Smooth muscle cell (in vitro differentiated cells): Measurements from ENCODE around the gene SDC1. TPM values are rescaled to one million over a fixed set of nuclear protein-coding genes. Genes with fewer than 3 reads are reported as not detected.
A peak's percentile ranks its signal among the peaks of the same experiment; 100 is the strongest.

Experiments
- DNase-seq: peaks from one replicate; lab custom pipeline; 2025; ENCODE audit not compliant: unreplicated experiment; lab: John Stamatoyannopoulos, UW
- H2AFZ ChIP-seq: fragments of 200-600 bp; sonication (generic); 2 replicates; pipeline ENCODE4 v1.6.0; 2016; ENCODE audit warnings: antibody characterized with exemption, low read depth, mild to moderate bottlenecking
- H3F3A ChIP-seq: fragments of 200-600 bp; sonication (generic); 2 replicates; pipeline ENCODE4 v1.6.0; 2017; ENCODE audit warnings: antibody characterized with exemption, low read depth
- H3K27ac ChIP-seq: fragments of 200-600 bp; sonication (generic); 2 replicates; pipeline ENCODE4 v1.5.1; 2016; ENCODE audit warnings: low read depth, mild to moderate bottlenecking
- H3K27me3 ChIP-seq: fragments of 200-600 bp; sonication (generic); 2 replicates; pipeline ENCODE4 v1.6.1; 2016; ENCODE audit warnings: low read depth, mild to moderate bottlenecking
- H3K36me3 ChIP-seq: fragments of 200-600 bp; sonication (generic); 2 replicates; pipeline ENCODE4 v1.5.1; 2016; ENCODE audit warnings: low read depth
- H3K4me1 ChIP-seq: fragments of 200-600 bp; sonication (generic); 2 replicates; pipeline ENCODE4 v1.5.1; 2016; ENCODE audit warnings: low read depth
- H3K4me2 ChIP-seq: fragments of 200-600 bp; sonication (generic); 2 replicates; pipeline ENCODE4 v1.6.0; 2016; ENCODE audit warnings: mild to moderate bottlenecking
- H3K4me3 ChIP-seq: fragments of 200-600 bp; sonication (generic); 2 replicates; pipeline ENCODE4 v1.5.1; 2016; ENCODE audit warnings: mild to moderate bottlenecking
- H3K79me2 ChIP-seq: fragments of 200-600 bp; sonication (generic); 2 replicates; pipeline ENCODE4 v1.6.0; 2016; ENCODE audit warnings: low read depth, mild to moderate bottlenecking
- H3K9ac ChIP-seq: fragments of 200-600 bp; sonication (generic); 2 replicates; pipeline ENCODE4 v1.6.0; 2016; ENCODE audit warnings: low read depth
- H3K9me3 ChIP-seq: fragments of 200-600 bp; sonication (generic); replicated peaks from 2 replicates; pipeline ENCODE4 v1.5.1; 2016; ENCODE audit warnings: low read depth
- H4K20me1 ChIP-seq: fragments of 200-600 bp; sonication (generic); 2 replicates; pipeline ENCODE4 v1.6.0; 2016; ENCODE audit warnings: low read depth
- WGBS: methylation state at CpG from one replicate; pipeline ENCODE4 v1.1.7; 2016; ENCODE audit warnings: low lambda C conversion rate; 5-methylcytosine and 5-hydroxymethylcytosine counted together
- polyA plus RNA-seq: library from polyadenylated mRNA; unstranded; fragments of >200 nt; fragmentation: Nextera tagmentation; extraction: Ambion mirVana; gene quantifications from 2 replicates; pipeline ENCODE4 v1.2.1, GENCODE V29; 2016
- total RNA-seq: library from RNA; depleted of rRNA; stranded (reverse); fragments of >200 nt; gene quantifications from 2 replicates; pipeline ENCODE4 v1.2.3, GENCODE V29; 2014
- TF ChIP-seq, protein P1 (sequence below): fragments of 200-600 bp; sonication (generic); IDR thresholded peaks from 2 replicates; pipeline ENCODE4 v1.5.1; 2017; ENCODE audit warnings: borderline replicate concordance, mild to moderate bottlenecking, antibody characterized with exemption; ENCODE audit not compliant: insufficient read depth, poor library complexity, severe bottlenecking

Gene SDC1
- total and polyA plus RNA-seq, 2 experiments from 2014 or later, result 61.0 to 88.1 TPM

DNA sequence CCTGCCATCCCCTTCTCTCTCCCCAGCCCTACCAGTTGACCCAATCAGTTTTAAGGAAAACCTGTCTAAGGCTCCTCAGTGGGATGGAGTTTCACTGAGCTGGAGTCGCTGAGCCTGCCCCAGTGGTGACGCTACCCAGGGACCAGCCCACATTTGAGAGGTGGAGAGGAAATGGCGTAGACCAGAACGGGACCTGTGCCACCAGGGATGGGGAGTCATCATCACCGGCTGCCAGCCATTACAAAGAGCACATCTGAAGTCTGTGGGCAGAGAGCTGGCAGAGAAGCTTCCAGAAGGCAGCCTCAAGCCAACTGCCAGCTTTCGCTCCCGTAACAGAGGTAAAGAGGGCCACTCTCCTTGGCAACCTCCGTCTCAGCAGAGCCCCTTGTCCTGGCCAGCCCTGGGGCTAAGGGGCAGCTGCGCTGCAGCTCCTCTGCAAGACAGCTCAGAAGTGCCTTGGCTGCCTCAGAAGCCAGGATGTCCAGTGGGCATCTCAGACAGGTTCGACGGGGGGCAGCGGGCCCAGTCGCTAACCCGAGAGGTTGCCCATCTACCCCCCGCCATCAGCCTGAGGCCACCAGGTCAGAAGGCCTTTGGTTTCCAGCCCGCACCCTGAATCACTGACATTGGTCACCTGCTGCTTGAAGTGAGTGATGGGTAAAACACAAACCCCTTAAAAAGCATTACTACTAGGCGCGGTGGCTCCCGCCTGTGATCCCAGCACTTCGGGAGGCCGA is 15.4 kb downstream of the SDC1 start:
- no peaks in the 10 kb centered on the region for H3K79me2 ChIP-seq
- no peaks in the 10 kb centered on the region for H3K9me3 ChIP-seq
- H3F3A ChIP-seq, result no peaks in the 10 kb centered on the region
- H3K27me3 ChIP-seq, result no peaks in the 10 kb centered on the region
- peak overlapping the region; percentile 47 for H3K27ac ChIP-seq
- DNase-seq, result no peak
- no peak overlapping the region for H3K9ac ChIP-seq
- no peak overlapping the region for H2AFZ ChIP-seq
- H3K4me1 ChIP-seq, result peaks cover 15% of the 10 kb centered on the region
- 93% methylated on average over 21 of the region's 21 CpGs for WGBS
- H3K36me3 ChIP-seq, result no peaks in the 10 kb centered on the region
- H3K4me2 ChIP-seq, result no peak overlapping the region
- H3K4me3 ChIP-seq, result no peak overlapping the region
- H4K20me1 ChIP-seq, result peaks cover 5% of the 10 kb centered on the region
- TF ChIP-seq, protein P1, sequence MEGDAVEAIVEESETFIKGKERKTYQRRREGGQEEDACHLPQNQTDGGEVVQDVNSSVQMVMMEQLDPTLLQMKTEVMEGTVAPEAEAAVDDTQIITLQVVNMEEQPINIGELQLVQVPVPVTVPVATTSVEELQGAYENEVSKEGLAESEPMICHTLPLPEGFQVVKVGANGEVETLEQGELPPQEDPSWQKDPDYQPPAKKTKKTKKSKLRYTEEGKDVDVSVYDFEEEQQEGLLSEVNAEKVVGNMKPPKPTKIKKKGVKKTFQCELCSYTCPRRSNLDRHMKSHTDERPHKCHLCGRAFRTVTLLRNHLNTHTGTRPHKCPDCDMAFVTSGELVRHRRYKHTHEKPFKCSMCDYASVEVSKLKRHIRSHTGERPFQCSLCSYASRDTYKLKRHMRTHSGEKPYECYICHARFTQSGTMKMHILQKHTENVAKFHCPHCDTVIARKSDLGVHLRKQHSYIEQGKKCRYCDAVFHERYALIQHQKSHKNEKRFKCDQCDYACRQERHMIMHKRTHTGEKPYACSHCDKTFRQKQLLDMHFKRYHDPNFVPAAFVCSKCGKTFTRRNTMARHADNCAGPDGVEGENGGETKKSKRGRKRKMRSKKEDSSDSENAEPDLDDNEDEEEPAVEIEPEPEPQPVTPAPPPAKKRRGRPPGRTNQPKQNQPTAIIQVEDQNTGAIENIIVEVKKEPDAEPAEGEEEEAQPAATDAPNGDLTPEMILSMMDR, result no peak

DNA sequence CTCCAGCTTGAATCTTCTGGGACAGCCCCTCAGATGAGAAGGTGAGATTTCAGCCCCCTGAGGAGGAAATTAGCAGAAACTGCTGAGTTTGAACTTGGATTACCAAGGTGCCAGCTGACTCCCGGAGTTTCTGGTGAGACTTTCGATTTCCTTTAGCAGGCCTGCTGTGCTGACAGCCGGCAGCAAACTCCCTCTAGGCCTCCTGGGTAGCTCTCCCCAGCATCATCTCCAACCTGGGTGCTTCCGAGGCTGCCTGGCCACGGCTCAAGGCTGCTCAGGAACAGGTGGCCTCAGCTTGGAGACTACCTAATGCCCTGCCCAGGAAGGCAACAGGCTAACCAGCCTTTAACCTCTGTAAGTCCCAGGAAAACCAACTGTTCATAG is 16.5 kb downstream of the SDC1 start:
- Histone ChIP-seq H3F3A (no peaks in the 10 kb centered on the region), H2AFZ (no peak overlapping the region), H4K20me1 (peaks cover 5% of the 10 kb centered on the region), H3K79me2 (no peaks in the 10 kb centered on the region), H3K27me3 (no peaks in the 10 kb centered on the region), H3K27ac (peak overlapping the region; percentile 47), H3K9me3 (no peaks in the 10 kb centered on the region), H3K4me3 (no peak overlapping the region), H3K4me1 (peaks cover 14% of the 10 kb centered on the region), H3K9ac (no peak overlapping the region), H3K4me2 (peak overlapping the region; percentile 36), H3K36me3 (no peaks in the 10 kb centered on the region)
- no peak for DNase-seq
- TF ChIP-seq, protein P1, result no peak
- WGBS, result 39% methylated on average over 5 of the region's 5 CpGs

DNA sequence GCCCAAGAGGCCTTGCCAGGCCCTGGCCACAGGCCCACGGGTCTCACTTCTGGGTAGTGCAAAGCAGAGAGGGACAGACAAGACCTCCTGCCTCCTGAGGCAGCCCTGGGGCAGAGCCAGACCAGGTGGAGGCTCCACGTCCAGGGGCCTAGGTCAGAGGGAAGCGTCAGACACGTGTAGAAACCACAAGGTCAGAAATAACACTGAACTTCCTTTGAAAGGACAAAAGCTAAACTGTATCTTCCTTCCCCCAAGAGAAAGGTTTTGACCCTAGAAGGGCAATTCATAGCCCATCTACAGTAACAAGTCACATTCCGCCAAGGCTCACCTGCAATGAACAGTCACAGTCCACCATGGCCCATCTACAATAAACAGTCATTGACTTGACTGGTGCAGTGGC is 17.9 kb downstream of the SDC1 start:
- Histone ChIP-seq H3K9ac (no peak overlapping the region), H3K9me3 (no peaks in the 10 kb centered on the region), H3K4me2 (no peak overlapping the region), H3K27ac (no peak overlapping the region), H3F3A (no peaks in the 10 kb centered on the region), H4K20me1 (peaks cover 5% of the 10 kb centered on the region), H2AFZ (no peak overlapping the region), H3K4me3 (no peak overlapping the region), H3K27me3 (no peaks in the 10 kb centered on the region), H3K4me1 (peaks cover under 1% of the 10 kb centered on the region), H3K79me2 (no peaks in the 10 kb centered on the region), H3K36me3 (no peaks in the 10 kb centered on the region)
- 85% methylated on average over 5 of the region's 5 CpGs for WGBS
- TF ChIP-seq, protein P1, result no peak
- no peak for DNase-seq

DNA sequence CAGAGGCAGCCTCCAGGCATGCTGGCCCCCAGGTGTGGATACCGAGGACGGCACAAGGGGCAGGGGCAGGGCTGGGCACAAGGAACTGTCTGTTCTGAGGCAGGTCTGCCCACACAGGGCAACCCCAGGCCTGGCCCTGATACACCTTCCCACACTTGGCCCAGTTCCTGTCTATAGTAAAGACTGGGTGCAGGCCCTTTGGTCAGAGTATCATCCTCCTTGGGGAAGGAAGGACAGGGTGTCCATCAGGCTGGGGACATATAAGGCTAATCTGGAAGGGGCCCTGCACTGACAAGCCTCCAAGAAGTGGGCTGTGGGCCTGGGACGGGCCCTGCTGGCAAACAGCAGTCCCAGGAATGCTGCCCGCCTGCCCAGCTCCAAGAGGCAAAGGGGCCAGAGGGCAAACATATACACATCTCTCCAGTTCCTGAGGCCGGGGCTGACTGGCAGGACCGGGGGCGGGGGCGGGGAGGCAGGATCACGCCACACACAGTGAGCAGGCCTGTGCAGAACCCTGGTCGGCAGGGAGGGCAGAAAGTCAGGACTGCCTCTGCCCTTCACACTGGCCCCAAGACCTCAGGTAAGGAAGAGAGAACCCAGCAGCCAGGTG is 18.9 kb downstream of the SDC1 start:
- Histone ChIP-seq H3K27ac (no peak overlapping the region), H3K4me2 (no peak overlapping the region), H3K27me3 (no peaks in the 10 kb centered on the region), H2AFZ (no peak overlapping the region), H3F3A (no peaks in the 10 kb centered on the region), H3K4me1 (no peaks in the 10 kb centered on the region), H3K9ac (no peak overlapping the region), H4K20me1 (peaks cover 5% of the 10 kb centered on the region), H3K36me3 (no peaks in the 10 kb centered on the region), H3K79me2 (no peaks in the 10 kb centered on the region), H3K4me3 (no peak overlapping the region), H3K9me3 (no peaks in the 10 kb centered on the region)
- TF ChIP-seq, protein P1, result no peak
- DNase-seq, result no peak
- WGBS, result 79% methylated on average over 10 of the region's 10 CpGs
